K562 (cell line): ENCODE data around the gene DTX3. TPM values are rescaled to one million over a fixed set of nuclear protein-coding genes. Genes with fewer than 3 reads are reported as not detected.

ENCODE experiments used
- ATAC-seq: fragments of 200-7000 bp; cut with Tn5 transposase; 3 replicates; pipeline ENCODE4 v1.9.1; 2020; ENCODE audit warnings: moderate library complexity
- BruUV-seq: library from RNA; stranded (reverse); fragments of 400-500 nt; replicated peaks from 2 replicates; lab custom pipeline; 2021; lab: Mats Ljungman, UMichigan
- CTCF ChIA-PET: fragments of 300-600 bp; formaldehyde crosslinking; extraction: SDS; loops from one replicate; lab custom pipeline; 2021; ENCODE audit warnings: low intra/inter-chr PET ratio; lab: Yijun Ruan, JAX
- POLR2A ChIA-PET: fragments of 300-600, 350-650 bp; sonication (Branson Sonifier 250); formaldehyde crosslinking; extraction: SDS; loops from one replicate; lab custom pipeline; 2021; ENCODE audit warnings: antibody characterized with exemption, inconsistent platforms; lab: Yijun Ruan, JAX
- DNase-seq, 4 experiments: peaks; one replicate each; pipeline versions ENCODE4 v3.0.0 to v3.0.0-alpha.2; 2011 to 2018; ENCODE audit warnings: low spot score in 3 of 4, mixed read lengths in 3 of 4; ENCODE audit errors: extremely low read depth in 1 of 4
- FAIRE-seq: peaks from 2 replicates; lab custom pipeline; 2011; peaks lifted over from hg19 to GRCh38; lab: Jason Lieb, UNC
- H2AFZ ChIP-seq: 2 replicates; pipeline ENCODE4 v1.6.0; 2011; ENCODE audit warnings: low read depth, low read length, control low read depth, inconsistent platforms
- H3K27ac ChIP-seq: fragments of 200-600 bp; 3 replicates; pipeline ENCODE4 v1.8.0; 2011; ENCODE audit warnings: low read depth, mild to moderate bottlenecking, control low read depth, inconsistent platforms, low read length, moderate library complexity, mixed read lengths; ENCODE audit errors: extremely low read depth
- H3K27me3 ChIP-seq, 2 experiments: fragments of 300-600 bp in 1 of 2; 2 replicates in 1 of 2; 3 replicates in 1 of 2; pipeline versions ENCODE4 v1.6.0 to v1.8.0; 2011; ENCODE audit warnings: inconsistent platforms in 2 of 2, low read length in 2 of 2, mild to moderate bottlenecking in 1 of 2, mixed read lengths in 1 of 2, moderate library complexity in 1 of 2; ENCODE audit not compliant: control insufficient read depth in 2 of 2, insufficient read depth in 2 of 2
- H3K36me3 ChIP-seq: fragments of 300-600 bp; 3 replicates; pipeline ENCODE4 v1.8.0; 2011; ENCODE audit warnings: mild to moderate bottlenecking, low read length, inconsistent platforms; ENCODE audit not compliant: control insufficient read depth, insufficient read depth
- H3K4me1 ChIP-seq, 2 experiments: fragments of 200-600 bp in 1 of 2; replicated peaks in 1 of 2; 2 replicates in 1 of 2; 3 replicates in 1 of 2; pipeline versions ENCODE4 v1.5.1 to v1.8.0; 2011; ENCODE audit warnings: inconsistent platforms in 2 of 2, low read length in 2 of 2, mild to moderate bottlenecking in 1 of 2, mixed read lengths in 1 of 2, moderate library complexity in 1 of 2; ENCODE audit not compliant: control insufficient read depth in 2 of 2, insufficient read depth in 2 of 2
- H3K4me2 ChIP-seq: 2 replicates; pipeline ENCODE4 v1.6.1; 2011; ENCODE audit warnings: low read length, control low read depth, inconsistent platforms, mixed read lengths; ENCODE audit not compliant: insufficient read depth
- H3K4me3 ChIP-seq: fragments of 200-600 bp; sonication (generic), shearing (Covaris generic); 2 replicates; pipeline ENCODE4 v1.5.1; 2016; ENCODE audit warnings: control low read depth, inconsistent platforms
- H3K79me2 ChIP-seq: fragments of 200-600 bp; 3 replicates; pipeline ENCODE4 v1.8.0; 2011; ENCODE audit warnings: low read length, inconsistent platforms; ENCODE audit not compliant: control insufficient read depth, insufficient read depth
- H3K9ac ChIP-seq, 2 experiments: 2 replicates each; pipeline versions ENCODE4 v1.6.0 to v1.6.1; 2011; ENCODE audit warnings: low read depth in 2 of 2, low read length in 2 of 2, control low read depth in 1 of 2, inconsistent platforms in 1 of 2, mild to moderate bottlenecking in 1 of 2, mixed read lengths in 1 of 2; ENCODE audit not compliant: insufficient read depth in 1 of 2
- H3K9me1 ChIP-seq: one replicate; pipeline ENCODE4 v1.6.0; 2011; ENCODE audit warnings: inconsistent platforms, mild to moderate bottlenecking, low read length, moderate library complexity; ENCODE audit not compliant: control insufficient read depth, insufficient read depth
- H3K9me3 ChIP-seq: replicated peaks from 2 replicates; pipeline ENCODE4 v1.5.1; 2011; ENCODE audit warnings: low read depth, low read length, inconsistent platforms; ENCODE audit not compliant: control insufficient read depth, insufficient read depth
- H4K20me1 ChIP-seq: replicated peaks from 2 replicates; pipeline ENCODE4 v1.6.1; 2011; ENCODE audit warnings: low read length, inconsistent platforms, mixed read lengths; ENCODE audit not compliant: control insufficient read depth, insufficient read depth
- AFF1 ChIP-seq, 2 experiments: fragments of 450-650 bp; IDR thresholded peaks; 2 replicates each; pipeline ENCODE4 v1.6.1; 2018; ENCODE audit warnings: mild to moderate bottlenecking in 2 of 2, low read depth in 1 of 2; ENCODE audit not compliant: partially characterized antibody in 2 of 2
- ELF1 ChIP-seq: fragments of 200-800 bp; sonication (Bioruptor generic); IDR thresholded peaks from 2 replicates; pipeline ENCODE4 v1.6.1; 2016; ENCODE audit warnings: missing genetic modification characterization, missing compliant biosample characterization
- ETV6 ChIP-seq, 3 experiments: fragments of 150-350 bp in 1 of 3; sonication (generic) in 1 of 3; formaldehyde crosslinking in 1 of 3; IDR thresholded peaks; 2 replicates each; pipeline versions ENCODE4 v1.6.1 to v1.8.0; 2014 to 2022; ENCODE audit warnings: borderline replicate concordance in 2 of 3, low read depth in 2 of 3, antibody characterized with exemption in 1 of 3, low read length in 1 of 3, mild to moderate bottlenecking in 1 of 3, missing genetic modification reagents in 1 of 3
- HMGN3 ChIP-seq: IDR thresholded peaks from 2 replicates; pipeline ENCODE4 v1.6.1; 2011; ENCODE audit warnings: borderline replicate concordance, low read depth, mild to moderate bottlenecking, mixed read lengths, low read length; ENCODE audit not compliant: insufficient read length; ENCODE audit errors: extremely low read depth
- HNRNPL ChIP-seq: fragments of 200-400 bp; formaldehyde crosslinking; IDR thresholded peaks from 2 replicates; pipeline ENCODE4 v1.6.1; 2017; ENCODE audit warnings: low read depth, mild to moderate bottlenecking, low read length
- SNIP1 ChIP-seq: fragments of 450-650 bp; IDR thresholded peaks from 2 replicates; pipeline ENCODE4 v1.7.1; 2017; ENCODE audit warnings: low read depth, mild to moderate bottlenecking
- ZBTB12 ChIP-seq: fragments of 250-450 bp; sonication (Bioruptor Pico); IDR thresholded peaks from 2 replicates; pipeline ENCODE4 v1.4.0; 2020
- ZNF586 ChIP-seq: fragments of 450-650 bp; formaldehyde crosslinking; conservative IDR thresholded peaks from 2 replicates; pipeline ENCODE4 v1.4.0; 2020; ENCODE audit warnings: mild to moderate bottlenecking, moderate library complexity
- WGBS: fragments of 100-300 bp; shearing (Covaris generic); methylation state at CpG from one replicate; pipeline ENCODE4 v1.1.6; 2016; ENCODE audit warnings: low coverage, mixed read lengths; ENCODE audit not compliant: insufficient coverage; ENCODE audit errors: missing lambda C conversion rate; 5-methylcytosine and 5-hydroxymethylcytosine counted together
- in situ Hi-C: fragments of 300-500 bp; cut with MboI; formaldehyde crosslinking; loops from 4 replicates; pipeline ENCODE4 v1.15.0; 2018; ENCODE audit warnings: inconsistent platforms, mixed read lengths
- intact Hi-C: fragments of 100-400 bp; cut with micrococcal nuclease; formaldehyde crosslinking; loops from 2 replicates; pipeline ENCODE4 v1.14.2; 2022
- polyA plus RNA-seq, 8 experiments: library from polyadenylated mRNA; depleted of rRNA in 4 of 8; stranded (reverse) in 5 of 8; unstranded in 3 of 8; fragments of >200 nt; fragmentation: Nextera tagmentation in 2 of 8; fragmentation: Illumina TruSeq in 1 of 8; extraction: Ambion mirVana in 2 of 8; extraction: Trizol in 1 of 8; gene quantifications; 2 replicates each; pipeline versions ENCODE4 v1.2.1 to v1.2.3, GENCODE V29; 2011 to 2014; ENCODE audit warnings: inconsistent platforms in 1 of 8, missing spikeins in 1 of 8
- total RNA-seq, 7 experiments: library from RNA; depleted of rRNA in 6 of 7; stranded (reverse); fragments of >200 nt in 6 of 7; fragmentation: Illumina TruSeq in 2 of 7; extraction: Trizol in 2 of 7; gene quantifications; 2 replicates each; pipeline versions ENCODE4 v1.2.1 to v1.2.3, GENCODE V29; 2011 to 2021; ENCODE audit warnings: low replicate concordance in 1 of 7
- TF ChIP-seq, protein P1 (sequence below): IDR thresholded peaks from 2 replicates; pipeline ENCODE4 v1.6.1; 2012; ENCODE audit warnings: low read depth, low read length, improper control_type of control experiment, borderline replicate concordance

DTX3 gene
- total and polyA plus RNA-seq, 9 of the 15 experiments (the other 6 are each of a cell fraction or from before 2014, with no cell fraction given): 0.03 to 0.09 (median 0.06) TPM; not detected in 6

DNA sequence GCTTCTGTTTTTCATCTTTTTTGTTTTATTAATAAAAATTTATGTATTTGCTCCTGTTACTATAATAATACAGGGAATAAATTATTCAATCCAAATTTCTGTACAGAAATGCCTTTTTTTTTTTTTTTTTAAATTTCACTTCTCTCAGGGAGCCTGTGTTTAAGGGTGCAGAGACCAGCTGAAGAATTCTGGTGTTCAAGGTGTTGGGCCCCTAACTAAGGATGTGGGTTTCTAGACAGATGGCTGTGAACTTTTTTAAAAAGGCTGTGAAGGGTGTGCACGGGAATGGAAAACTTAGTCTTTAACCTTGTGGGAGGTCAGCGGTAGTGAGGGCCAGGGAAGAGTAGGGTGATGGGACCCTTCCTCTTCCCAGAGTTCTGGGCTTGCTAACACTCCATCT is 1.3 kb upstream of the DTX3 start:
- no peaks in the 10 kb centered on the region for H3K9me1 ChIP-seq
- H3K4me2 ChIP-seq: no peak overlapping the region
- peaks cover 43% of the 10 kb centered on the region; the same call in 2 of the 3 replicates for H3K36me3 ChIP-seq
- H3K9me3 ChIP-seq: no peaks in the 10 kb centered on the region
- no peak for DNase-seq
- no peak overlapping the region for H3K9ac ChIP-seq
- ChIA-PET POLR2A (interaction anchor here (0.9 kb wide), 1 partner anchor 11 kb away, joined by 3 read pairs; no protein-coding TSS in a partner anchor), CTCF (no interaction called here)
- no peaks in the 10 kb centered on the region for H3K79me2 ChIP-seq
- H3K27me3 ChIP-seq: no peaks in the 10 kb centered on the region
- H3K27ac ChIP-seq: no peak overlapping the region
- no TSS peak for BruUV-seq
- peaks cover 11 to 12% of the 10 kb centered on the region in 2 experiments; a peak in 4 of 5 replicates for H3K4me1 ChIP-seq
- no peak for ATAC-seq
- no peak for FAIRE-seq
- no peak overlapping the region for H3K4me3 ChIP-seq
- intact Hi-C loops: no loop called here
- no peak overlapping the region for H2AFZ ChIP-seq
- in situ Hi-C loops: no loop called here
- no peaks in the 10 kb centered on the region for H4K20me1 ChIP-seq
- TF ChIP-seq ELF1 (tag) (no peak), ZNF586 (no peak), SNIP1 (no peak), HMGN3 (no peak), ZBTB12 (CRISPR knock-in tag) (no peak), HNRNPL (no peak), ETV6 (IDR thresholded peaks at IDR 0.05; ENCODE audit: borderline replicate concordance in 1 of 2, low read depth in 2 of 2, low read length in 1 of 2) (no peak), ETV6 (CRISPR knock-in tag; IDR thresholded peaks at IDR 0.05; ENCODE audit: borderline replicate concordance) (no peak), AFF1 (IDR thresholded peaks at IDR 0.05; ENCODE audit: low read depth in 1 of 2, partially characterized antibody in 2 of 2) (no peak)
- TF ChIP-seq, protein P1, sequence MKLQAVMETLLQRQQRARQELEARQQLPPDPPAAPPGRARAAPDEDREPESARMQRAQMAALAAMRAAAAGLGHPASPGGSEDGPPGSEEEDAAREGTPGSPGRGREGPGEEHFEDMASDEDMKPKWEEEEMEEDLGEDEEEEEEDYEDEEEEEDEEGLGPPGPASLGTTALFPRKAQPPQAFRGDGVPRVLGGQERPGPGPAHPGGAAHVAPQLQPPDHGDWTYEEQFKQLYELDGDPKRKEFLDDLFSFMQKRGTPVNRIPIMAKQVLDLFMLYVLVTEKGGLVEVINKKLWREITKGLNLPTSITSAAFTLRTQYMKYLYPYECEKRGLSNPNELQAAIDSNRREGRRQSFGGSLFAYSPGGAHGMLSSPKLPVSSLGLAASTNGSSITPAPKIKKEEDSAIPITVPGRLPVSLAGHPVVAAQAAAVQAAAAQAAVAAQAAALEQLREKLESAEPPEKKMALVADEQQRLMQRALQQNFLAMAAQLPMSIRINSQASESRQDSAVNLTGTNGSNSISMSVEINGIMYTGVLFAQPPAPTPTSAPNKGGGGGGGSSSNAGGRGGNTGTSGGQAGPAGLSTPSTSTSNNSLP: no peak
- TF ChIP-seq, all 486 proteins: peak for 0
- 51% methylated on average over 2 of the region's 2 CpGs for whole genome bisulfite sequencing
